H4 (cell line): Measurements from ENCODE around the gene ARL15. TPM values are rescaled to one million over a fixed set of nuclear protein-coding genes. Genes with fewer than 3 reads are reported as not detected.

Source experiments
- total RNA-seq: library from RNA; depleted of rRNA; stranded (reverse); fragments of >200 nt; shearing (Covaris generic); gene quantifications from 2 replicates; pipeline ENCODE4 v1.2.3, GENCODE V29; 2014; rRNA removed

Gene ARL15
- total RNA-seq, 1 experiment from 2014 or later = 15.3 TPM

Other genes starting within 250 kb of the ARL15 start
- gene HSPB3, start 145.1 kb upstream of the ARL15 start, total RNA-seq = 25.8 and 26.7 TPM in 2 replicates
- 10.0 and 10.1 TPM in 2 replicates for gene SNX18, start 207.2 kb upstream of the ARL15 start, total RNA-seq